Large intestine (tissue), 3 donors: ENCODE data around the gene SNAPC2. TPM values are rescaled to one million over a fixed set of nuclear protein-coding genes. Genes with fewer than 3 reads are reported as not detected.
"Not testable (repeated sequence)": the region's sequence is repeated elsewhere in the genome, so short reads cannot be mapped to it uniquely, and the experiment has no call there.

Experiments
- DNase-seq, 2 donors: peaks; one replicate each; pipeline versions ENCODE4 v3.0.0 to v3.0.0-alpha.2; 2013
- H3K27ac ChIP-seq: one replicate; pipeline ENCODE4 v1.5.1; 2013; ENCODE audit warnings: low read length
- H3K27me3 ChIP-seq: 2 replicates; pipeline ENCODE4 v1.6.1; 2013; ENCODE audit warnings: low read length; ENCODE audit not compliant: control insufficient read depth, insufficient read depth
- H3K36me3 ChIP-seq: 2 replicates; pipeline ENCODE4 v1.6.1; 2013; ENCODE audit warnings: low read length; ENCODE audit not compliant: control insufficient read depth, insufficient read depth
- H3K4me1 ChIP-seq: one replicate; pipeline ENCODE4 v1.6.1; 2013; ENCODE audit warnings: low read length; ENCODE audit not compliant: control insufficient read depth, insufficient read depth
- H3K4me3 ChIP-seq: one replicate; pipeline ENCODE4 v1.5.1; 2013; ENCODE audit warnings: low read length
- H3K9me3 ChIP-seq: one replicate; pipeline ENCODE4 v1.6.1; 2013; ENCODE audit warnings: mild to moderate bottlenecking, low read depth, low read length, moderate library complexity; ENCODE audit not compliant: control insufficient read depth
- whole genome bisulfite sequencing: methylation state at CpG from one replicate; pipeline ENCODE4 v1.1.5; 2013; ENCODE audit warnings: low lambda C conversion rate; ENCODE audit not compliant: insufficient coverage; 5-methylcytosine and 5-hydroxymethylcytosine counted together
- polyA plus RNA-seq: library from polyadenylated mRNA; unstranded; fragments of 120-200 nt; gene quantifications from one replicate; pipeline ENCODE4 v1.2.1, GENCODE V29; 2013

SNAPC2 gene
- polyA plus RNA-seq, 1 donor: 15.7 TPM

- no peak overlapping the region for H3K4me3 ChIP-seq
- no peaks in the 10 kb centered on the region for H3K27me3 ChIP-seq
- DNase-seq: no peak
- peaks cover 3% of the 10 kb centered on the region for H3K9me3 ChIP-seq
- H3K36me3 ChIP-seq: peaks cover 40% of the 10 kb centered on the region
- no peak overlapping the region for H3K27ac ChIP-seq
- peaks cover 4% of the 10 kb centered on the region for H3K4me1 ChIP-seq
- no CpG with 5 or more reads among the region's 24 CpGs for WGBS
These were observed 8.9 kb downstream of the SNAPC2 start for GRCh38 chr19:7928741-7929701.

GRCh38 chr19:7930030-7930429 lies 9.9 kb downstream of the SNAPC2 start:
- H3K27me3 ChIP-seq, H3K4me3 ChIP-seq, H3K9me3 ChIP-seq, H3K27ac ChIP-seq, H3K4me1 ChIP-seq, DNase-seq: not testable (repeated sequence)
- H3K36me3 ChIP-seq: peaks cover 50% of the 10 kb centered on the region
- no CpG with 5 or more reads among the region's 11 CpGs for WGBS

- Histone ChIP-seq H3K27ac (no peak overlapping the region), H3K27me3 (no peaks in the 10 kb centered on the region), H3K4me1 (peaks cover 4% of the 10 kb centered on the region), H3K4me3 (no peak overlapping the region), H3K36me3 (peaks cover 57% of the 10 kb centered on the region), H3K9me3 (peaks cover 3% of the 10 kb centered on the region)
- DNase-seq: no peak
- no CpG with 5 or more reads among the region's 7 CpGs for whole genome bisulfite sequencing
These were observed 10.6 kb downstream of the SNAPC2 start for GRCh38 chr19:7930765-7931164.

GRCh38 chr19:7931221-7932061 lies 11.3 kb downstream of the SNAPC2 start:
- H3K27ac ChIP-seq: no peak overlapping the region
- peaks cover 63% of the 10 kb centered on the region for H3K36me3 ChIP-seq
- no peaks in the 10 kb centered on the region for H3K27me3 ChIP-seq
- DNase-seq: no peak
- peaks cover 3% of the 10 kb centered on the region for H3K9me3 ChIP-seq
- no peak overlapping the region for H3K4me3 ChIP-seq
- no CpG with 5 or more reads among the region's 36 CpGs for WGBS
- peaks cover under 1% of the 10 kb centered on the region for H3K4me1 ChIP-seq

- no CpG with 5 or more reads among the region's 32 CpGs for WGBS
- Histone ChIP-seq H3K4me3 (no peak overlapping the region), H3K27ac (no peak overlapping the region)
These were observed 12.3 kb downstream of the SNAPC2 start for GRCh38 chr19:7932276-7932929.

GRCh38 chr19:7932930-7933300 lies 12.8 kb downstream of the SNAPC2 start:
- Histone ChIP-seq H3K4me1 (no peaks in the 10 kb centered on the region), H3K9me3 (no peaks in the 10 kb centered on the region), H3K27me3 (no peaks in the 10 kb centered on the region), H3K4me3 (no peak overlapping the region), H3K36me3 (peaks cover 68% of the 10 kb centered on the region), H3K27ac (no peak overlapping the region)
- WGBS: no CpG with 5 or more reads among the region's 10 CpGs
- no peak for DNase-seq

More at GRCh38 chr19:7932276-7932929, 12.3 kb downstream of the SNAPC2 start:
- no peak for DNase-seq
- Histone ChIP-seq H3K4me1 (no peaks in the 10 kb centered on the region), H3K27me3 (no peaks in the 10 kb centered on the region), H3K36me3 (peaks cover 67% of the 10 kb centered on the region), H3K9me3 (no peaks in the 10 kb centered on the region)

GRCh38 chr19:7933411-7933810 lies 13.3 kb downstream of the SNAPC2 start:
- DNase-seq: no peak
- Histone ChIP-seq H3K9me3 (no peaks in the 10 kb centered on the region), H3K27ac (no peak overlapping the region), H3K4me3 (no peak overlapping the region), H3K27me3 (no peaks in the 10 kb centered on the region), H3K36me3 (peaks cover 69% of the 10 kb centered on the region), H3K4me1 (no peaks in the 10 kb centered on the region)
- no CpG with 5 or more reads among the region's 14 CpGs for WGBS

- Histone ChIP-seq H3K27ac (no peak overlapping the region), H3K4me3 (no peak overlapping the region), H3K4me1 (no peaks in the 10 kb centered on the region), H3K9me3 (no peaks in the 10 kb centered on the region), H3K36me3 (peaks cover 74% of the 10 kb centered on the region), H3K27me3 (no peaks in the 10 kb centered on the region)
- no CpG with 5 or more reads among the region's 55 CpGs for WGBS
- no peak for DNase-seq
These were observed 13.9 kb downstream of the SNAPC2 start for GRCh38 chr19:7933828-7934725.

GRCh38 chr19:7934766-7935165 lies 14.6 kb downstream of the SNAPC2 start:
- WGBS: 100% methylated on average over 5 of the region's 21 CpGs
- H3K36me3 ChIP-seq: peaks cover 75% of the 10 kb centered on the region

More at GRCh38 chr19:7934766-7935165, 14.6 kb downstream of the SNAPC2 start:
- no peaks in the 10 kb centered on the region for H3K9me3 ChIP-seq
- H3K4me3 ChIP-seq: no peak overlapping the region
- no peak overlapping the region for H3K27ac ChIP-seq
- no peaks in the 10 kb centered on the region for H3K4me1 ChIP-seq
- no peaks in the 10 kb centered on the region for H3K27me3 ChIP-seq
- no peak for DNase-seq
